Measurements from ENCODE around the gene SPTBN1.

SPTBN1 gene

GRCh38 chr2:54455563-54456361, at the start of gene SPTBN1:
Gene SPTBN1, plus strand, starts transcription at chr2:54456327. Its CDS starts 70,092 bp downstream, at chr2:54526419.
- DNase-seq (ENCODE audit: low read depth, low spot score), result no peak
- peak within 1 kb of the TSS; percentile 94 for H3K4me3 ChIP-seq
- no peak within 1 kb of the TSS for H3K27ac ChIP-seq
- H3K9ac ChIP-seq (ENCODE audit: insufficient read length), result peak within 1 kb of the TSS; percentile 61
- TF ChIP-seq EZH2 (IDR thresholded peaks at IDR 0.05), result no peak
- TF ChIP-seq FOXP2 (optimal IDR thresholded peaks at IDR 0.05; ENCODE audit: control extremely low read depth, extremely low read length, insufficient read depth), result no peak
- peak; percentile 29; the same call in 1 of the 2 replicates for TF ChIP-seq POLR2AphosphoS5 (IDR thresholded peaks at IDR 0.05; ENCODE audit: borderline replicate concordance, low read depth, low read length)
- H3K36me3 ChIP-seq (ENCODE audit: insufficient read depth, low read length), result no peaks in the 10 kb centered on the region
- no peaks in the 10 kb centered on the region for H3K9me3 ChIP-seq (ENCODE audit: low read depth, low read length)

DNA sequence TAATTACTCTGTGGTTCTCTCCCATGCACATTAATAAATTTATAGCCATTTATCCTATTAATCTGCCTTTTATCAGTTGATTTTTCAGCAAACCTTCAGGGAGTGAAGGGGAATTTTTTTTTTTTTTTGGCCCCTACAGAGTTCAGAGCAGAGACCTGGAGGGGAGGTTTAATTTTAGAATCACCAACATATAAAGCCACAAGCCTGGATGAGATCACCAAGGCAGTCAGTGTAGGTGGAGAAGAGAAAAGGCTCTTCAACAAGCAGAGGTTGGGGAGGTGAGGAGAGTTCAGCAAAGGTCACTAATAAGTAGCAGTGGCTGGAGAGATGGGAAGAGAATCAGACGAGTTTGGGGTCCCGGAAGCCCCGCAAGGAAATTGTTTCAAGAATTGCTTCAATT, 48.4 kb upstream of the SPTBN1 start:
- Histone ChIP-seq H3K27ac (no peak overlapping the region), H3K9me3 (ENCODE audit: low read depth, low read length) (no peaks in the 10 kb centered on the region), H3K9ac (ENCODE audit: insufficient read length) (no peak overlapping the region), H3K36me3 (ENCODE audit: insufficient read depth, low read length) (no peaks in the 10 kb centered on the region), H3K4me3 (no peak overlapping the region)
- TF ChIP-seq FOXP2 (optimal IDR thresholded peaks at IDR 0.05; ENCODE audit: control extremely low read depth, extremely low read length, insufficient read depth) (no peak), POLR2AphosphoS5 (IDR thresholded peaks at IDR 0.05; ENCODE audit: borderline replicate concordance, low read depth, low read length) (no peak), EZH2 (IDR thresholded peaks at IDR 0.05) (no peak)
- no peak for DNase-seq (ENCODE audit: low read depth, low spot score)

- no peaks in the 10 kb centered on the region for H3K36me3 ChIP-seq (ENCODE audit: insufficient read depth, low read length)
- no peaks in the 10 kb centered on the region for H3K9me3 ChIP-seq (ENCODE audit: low read depth, low read length)
- H3K4me3 ChIP-seq, result no peak overlapping the region
- no peak overlapping the region for H3K9ac ChIP-seq (ENCODE audit: insufficient read length)
- H3K27ac ChIP-seq, result no peak overlapping the region
- TF ChIP-seq EZH2 (IDR thresholded peaks at IDR 0.05) (no peak), POLR2AphosphoS5 (IDR thresholded peaks at IDR 0.05; ENCODE audit: borderline replicate concordance, low read depth, low read length) (no peak)
- no peak for DNase-seq (ENCODE audit: low read depth, low spot score)
Measured at GRCh38 chr2:54408288-54408687, 47.8 kb upstream of the SPTBN1 start.

- no peak for DNase-seq (ENCODE audit: low read depth, low spot score)
- H3K36me3 ChIP-seq (ENCODE audit: insufficient read depth, low read length), result no peaks in the 10 kb centered on the region
- no peak overlapping the region for H3K4me3 ChIP-seq
- H3K9ac ChIP-seq (ENCODE audit: insufficient read length), result no peak overlapping the region
- no peak for TF ChIP-seq POLR2AphosphoS5 (IDR thresholded peaks at IDR 0.05; ENCODE audit: borderline replicate concordance, low read depth, low read length)
- no peak for TF ChIP-seq FOXP2 (optimal IDR thresholded peaks at IDR 0.05; ENCODE audit: control extremely low read depth, extremely low read length, insufficient read depth)
- no peak for TF ChIP-seq EZH2 (IDR thresholded peaks at IDR 0.05)
- H3K9me3 ChIP-seq (ENCODE audit: low read depth, low read length), result no peaks in the 10 kb centered on the region
- H3K27ac ChIP-seq, result no peak overlapping the region
Measured at GRCh38 chr2:54409752-54410151, 46.4 kb upstream of the SPTBN1 start.

GRCh38 chr2:54411801-54412354, 44.2 kb upstream of the SPTBN1 start:
- DNase-seq (ENCODE audit: low read depth, low spot score), result no peak
- no peak overlapping the region for H3K9ac ChIP-seq (ENCODE audit: insufficient read length)
- no peaks in the 10 kb centered on the region for H3K9me3 ChIP-seq (ENCODE audit: low read depth, low read length)
- no peak for TF ChIP-seq POLR2AphosphoS5 (IDR thresholded peaks at IDR 0.05; ENCODE audit: borderline replicate concordance, low read depth, low read length)
- TF ChIP-seq FOXP2 (optimal IDR thresholded peaks at IDR 0.05; ENCODE audit: control extremely low read depth, extremely low read length, insufficient read depth), result no peak
- TF ChIP-seq EZH2 (IDR thresholded peaks at IDR 0.05), result no peak
- H3K4me3 ChIP-seq, result no peak overlapping the region
- H3K27ac ChIP-seq, result no peak overlapping the region
- H3K36me3 ChIP-seq (ENCODE audit: insufficient read depth, low read length), result no peaks in the 10 kb centered on the region

DNA sequence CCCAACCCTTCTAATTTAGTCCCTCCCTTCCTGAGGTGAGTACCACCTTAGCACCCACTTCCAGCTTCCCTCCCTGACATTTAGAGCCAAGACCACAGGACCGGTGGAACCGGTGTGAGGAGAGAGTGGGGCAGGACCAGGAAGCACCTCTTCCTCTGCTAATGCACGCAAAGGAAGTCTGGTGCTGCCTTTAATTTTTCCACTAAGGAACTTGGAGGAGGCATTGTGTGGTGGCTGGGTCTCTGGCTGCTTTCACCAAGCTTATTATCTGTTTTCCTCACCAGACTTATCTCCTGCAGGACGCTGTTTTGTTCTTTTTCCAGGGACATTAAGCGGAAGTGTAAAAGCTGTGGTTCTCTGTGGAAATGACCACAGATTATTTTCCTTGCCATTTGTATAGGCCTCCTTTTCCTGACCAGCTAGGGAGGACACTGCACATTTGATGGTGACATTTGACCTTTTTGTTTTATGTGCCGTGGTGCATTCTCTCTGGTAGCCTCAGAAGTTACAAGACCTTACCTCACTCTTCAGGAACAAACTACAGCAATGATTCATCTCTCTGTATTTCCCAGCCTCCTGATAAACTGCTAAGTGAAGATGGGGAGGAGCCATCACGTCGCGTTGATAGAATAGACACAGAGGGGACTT, 39.8 kb upstream of the SPTBN1 start:
- H3K36me3 ChIP-seq (ENCODE audit: insufficient read depth, low read length), result no peaks in the 10 kb centered on the region
- no peak for TF ChIP-seq EZH2 (IDR thresholded peaks at IDR 0.05)
- TF ChIP-seq FOXP2 (optimal IDR thresholded peaks at IDR 0.05; ENCODE audit: control extremely low read depth, extremely low read length, insufficient read depth), result no peak
- no peak for TF ChIP-seq POLR2AphosphoS5 (IDR thresholded peaks at IDR 0.05; ENCODE audit: borderline replicate concordance, low read depth, low read length)
- DNase-seq (ENCODE audit: low read depth, low spot score), result no peak
- H3K27ac ChIP-seq, result no peak overlapping the region
- H3K4me3 ChIP-seq, result no peak overlapping the region
- no peaks in the 10 kb centered on the region for H3K9me3 ChIP-seq (ENCODE audit: low read depth, low read length)
- H3K9ac ChIP-seq (ENCODE audit: insufficient read length), result no peak overlapping the region

DNA sequence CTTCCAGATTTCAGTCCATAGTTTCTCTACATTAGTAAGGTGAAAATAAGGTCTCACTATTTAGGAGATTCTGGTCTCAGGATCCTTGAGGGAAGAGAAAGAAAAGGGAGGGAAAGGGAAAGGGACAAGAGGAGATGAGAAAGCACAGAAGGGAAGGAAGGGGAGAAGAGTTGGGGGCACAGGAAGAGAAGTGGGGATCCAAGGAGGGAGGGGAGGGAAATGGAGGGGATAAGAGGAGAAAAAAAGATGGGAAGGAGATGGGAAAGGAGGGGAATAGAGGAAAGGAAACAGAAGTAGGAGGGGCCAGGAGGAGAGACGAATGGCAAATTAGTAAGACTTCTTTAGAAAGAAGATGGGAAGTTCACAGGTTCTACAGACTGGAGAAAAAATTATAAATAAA, 39.2 kb upstream of the SPTBN1 start:
- DNase-seq (ENCODE audit: low read depth, low spot score), result no peak
- Histone ChIP-seq H3K9me3 (ENCODE audit: low read depth, low read length) (no peaks in the 10 kb centered on the region), H3K4me3 (no peak overlapping the region), H3K27ac (no peak overlapping the region), H3K9ac (ENCODE audit: insufficient read length) (no peak overlapping the region), H3K36me3 (ENCODE audit: insufficient read depth, low read length) (no peaks in the 10 kb centered on the region)
- TF ChIP-seq POLR2AphosphoS5 (IDR thresholded peaks at IDR 0.05; ENCODE audit: borderline replicate concordance, low read depth, low read length), result no peak
- TF ChIP-seq EZH2 (IDR thresholded peaks at IDR 0.05), result no peak
- TF ChIP-seq FOXP2 (optimal IDR thresholded peaks at IDR 0.05; ENCODE audit: control extremely low read depth, extremely low read length, insufficient read depth), result no peak

GRCh38 chr2:54417577-54417976, 38.5 kb upstream of the SPTBN1 start:
- TF ChIP-seq FOXP2 (optimal IDR thresholded peaks at IDR 0.05; ENCODE audit: control extremely low read depth, extremely low read length, insufficient read depth), result no peak
- TF ChIP-seq POLR2AphosphoS5 (IDR thresholded peaks at IDR 0.05; ENCODE audit: borderline replicate concordance, low read depth, low read length), result no peak
- no peak for TF ChIP-seq EZH2 (IDR thresholded peaks at IDR 0.05)
- H3K4me3 ChIP-seq, result no peak overlapping the region
- no peaks in the 10 kb centered on the region for H3K36me3 ChIP-seq (ENCODE audit: insufficient read depth, low read length)
- no peak overlapping the region for H3K9ac ChIP-seq (ENCODE audit: insufficient read length)
- no peak for DNase-seq (ENCODE audit: low read depth, low spot score)
- no peak overlapping the region for H3K27ac ChIP-seq
- H3K9me3 ChIP-seq (ENCODE audit: low read depth, low read length), result no peaks in the 10 kb centered on the region
